ENCODE results near the gene FAM221B. TPM values are rescaled to one million over a fixed set of nuclear protein-coding genes. Genes with fewer than 3 reads are reported as not detected.

Gene FAM221B
- total and polyA plus RNA-seq, 2 donors (not counting 1 experiment from before 2014, with no cell fraction given), result not detected

DNA sequence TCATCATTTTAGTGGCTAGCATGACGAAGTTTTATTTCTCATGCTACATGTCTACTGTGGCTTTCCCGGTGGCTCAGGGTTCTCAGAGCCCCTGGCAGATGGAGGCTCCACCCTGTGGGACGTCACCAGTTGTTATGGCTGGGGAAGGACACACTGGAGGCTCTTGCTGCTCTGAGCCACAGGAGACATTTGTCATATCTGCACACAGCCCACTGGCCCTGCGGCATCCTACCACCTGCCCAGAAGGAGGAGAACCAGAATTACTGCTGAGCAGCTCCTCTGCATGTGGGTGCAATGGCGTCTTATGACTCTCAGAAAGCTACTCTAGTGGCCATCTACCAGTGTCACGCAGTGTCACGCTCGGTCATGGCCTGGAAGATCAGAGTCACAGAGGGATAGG lies 35.1 kb upstream of the FAM221B start:
- peaks cover 22% of the 10 kb centered on the region for H3K27me3 Mint-ChIP-seq
- no peak overlapping the region for H3K4me2 ChIP-seq (replicated peaks; ENCODE audit: low read depth, low read length, poor library complexity, severe bottlenecking)

DNA sequence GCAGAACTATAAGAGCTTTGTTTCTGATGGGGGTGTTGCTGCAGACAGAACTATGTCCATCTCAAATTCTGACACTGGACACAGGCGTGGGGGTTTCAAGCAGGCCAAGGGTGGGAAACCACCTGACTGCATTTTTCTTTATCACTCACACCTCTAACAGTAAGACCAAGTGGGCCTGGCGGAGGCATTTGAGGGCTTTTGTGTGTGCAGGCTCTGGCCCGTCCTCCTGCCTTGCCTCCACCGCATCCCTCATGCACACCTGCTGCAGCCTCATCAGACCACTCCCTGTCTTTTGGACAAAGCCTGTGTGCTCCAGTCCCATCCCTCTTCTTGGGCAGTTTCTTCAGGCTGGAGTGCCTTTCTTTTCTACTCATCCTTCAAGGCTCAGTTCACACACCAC lies 33.8 kb upstream of the FAM221B start:
- Histone ChIP-seq H3K9ac (ENCODE audit: low read length) (no peak overlapping the region), H4K20me1 (ENCODE audit: control insufficient read depth, insufficient read depth, low read length, poor library complexity, severe bottlenecking) (no peaks in the 10 kb centered on the region), H3K9me3 (ENCODE audit: control extremely low read depth in 1 of 3, control insufficient read depth in 2 of 3, insufficient read depth in 1 of 3, low read length in 2 of 3) (no peaks in the 10 kb centered on the region), H3K4me1 (ENCODE audit: control insufficient read depth in 2 of 2, insufficient read depth in 2 of 2, low read length in 2 of 2) (no peaks in the 10 kb centered on the region), H3K27ac (ENCODE audit: low read length in 2 of 2) (no peak overlapping the region), H3K36me3 (replicated peaks in 1 of 2; ENCODE audit: control extremely low read depth in 1 of 2, control insufficient read depth in 1 of 2, extremely low read depth in 1 of 2, insufficient read depth in 2 of 2, low read length in 1 of 2) (no peaks in the 10 kb centered on the region), H2AFZ (ENCODE audit: insufficient read depth, low read depth, low read length, poor library complexity, severe bottlenecking) (no peak overlapping the region), H3K4me2 (replicated peaks; ENCODE audit: low read depth, low read length, poor library complexity, severe bottlenecking) (no peak overlapping the region), H3K27me3 (replicated peaks in 1 of 4; ENCODE audit: control extremely low read depth in 1 of 4, control insufficient read depth in 3 of 4, insufficient read depth in 4 of 4, low read length in 3 of 4) (peaks cover 0 to 12% (median 3%) of the 10 kb centered on the region in 4 experiments), H3K79me2 (ENCODE audit: control insufficient read depth, insufficient read depth, low read length) (no peaks in the 10 kb centered on the region), H3K4me3 (ENCODE audit: control extremely low read depth in 1 of 5, extremely low read depth in 1 of 5, insufficient read depth in 1 of 5, low read depth in 2 of 5, low read length in 4 of 5) (no peak overlapping the region)
- DNase-seq (no peak), ATAC-seq (ENCODE audit: low read depth) (no peak)
- Mint-ChIP-seq H3K4me3 (no peak overlapping the region), H3K27ac (no peak overlapping the region), H3K27me3 (peaks cover 22% of the 10 kb centered on the region), H3K4me1 (no peaks in the 10 kb centered on the region), H3K9me3 (ENCODE audit: insufficient read depth) (no peaks in the 10 kb centered on the region)
- WGBS (ENCODE audit: insufficient coverage), result 90% methylated on average over 4 of the region's 4 CpGs
- CTCF ChIA-PET, result interaction anchor here (0.5 to 2.5 kb wide), 6 partner anchors 15 to 281 kb away, joined by 3 to 10 read pairs (median 4); no protein-coding TSS in a partner anchor
- POLR2A ChIA-PET, result no interaction called here
- TF ChIP-seq EZH2 (IDR thresholded peaks at IDR 0.05; ENCODE audit: borderline replicate concordance, insufficient read depth, low read depth, low read length, poor library complexity, severe bottlenecking), result no peak
- TF ChIP-seq, protein P1, sequence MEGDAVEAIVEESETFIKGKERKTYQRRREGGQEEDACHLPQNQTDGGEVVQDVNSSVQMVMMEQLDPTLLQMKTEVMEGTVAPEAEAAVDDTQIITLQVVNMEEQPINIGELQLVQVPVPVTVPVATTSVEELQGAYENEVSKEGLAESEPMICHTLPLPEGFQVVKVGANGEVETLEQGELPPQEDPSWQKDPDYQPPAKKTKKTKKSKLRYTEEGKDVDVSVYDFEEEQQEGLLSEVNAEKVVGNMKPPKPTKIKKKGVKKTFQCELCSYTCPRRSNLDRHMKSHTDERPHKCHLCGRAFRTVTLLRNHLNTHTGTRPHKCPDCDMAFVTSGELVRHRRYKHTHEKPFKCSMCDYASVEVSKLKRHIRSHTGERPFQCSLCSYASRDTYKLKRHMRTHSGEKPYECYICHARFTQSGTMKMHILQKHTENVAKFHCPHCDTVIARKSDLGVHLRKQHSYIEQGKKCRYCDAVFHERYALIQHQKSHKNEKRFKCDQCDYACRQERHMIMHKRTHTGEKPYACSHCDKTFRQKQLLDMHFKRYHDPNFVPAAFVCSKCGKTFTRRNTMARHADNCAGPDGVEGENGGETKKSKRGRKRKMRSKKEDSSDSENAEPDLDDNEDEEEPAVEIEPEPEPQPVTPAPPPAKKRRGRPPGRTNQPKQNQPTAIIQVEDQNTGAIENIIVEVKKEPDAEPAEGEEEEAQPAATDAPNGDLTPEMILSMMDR (IDR thresholded peaks at IDR 0.05), result no peak
- intact Hi-C loops (cut with micrococcal nuclease), result no loop called here

More for the DNA sequence above, 35.1 kb upstream of the FAM221B start:
- ChIA-PET CTCF (interaction anchor here (0.7 to 2.2 kb wide), 4 partner anchors 14 to 47 kb away, joined by 4 to 8 read pairs (median 4); no protein-coding TSS in a partner anchor), POLR2A (no interaction called here)
- Histone ChIP-seq H3K4me1 (ENCODE audit: control insufficient read depth in 2 of 2, insufficient read depth in 2 of 2, low read length in 2 of 2) (no peaks in the 10 kb centered on the region), H3K36me3 (replicated peaks in 1 of 2; ENCODE audit: control extremely low read depth in 1 of 2, control insufficient read depth in 1 of 2, extremely low read depth in 1 of 2, insufficient read depth in 2 of 2, low read length in 1 of 2) (no peaks in the 10 kb centered on the region), H3K9ac (ENCODE audit: low read length) (no peak overlapping the region), H3K79me2 (ENCODE audit: control insufficient read depth, insufficient read depth, low read length) (no peaks in the 10 kb centered on the region), H2AFZ (ENCODE audit: insufficient read depth, low read depth, low read length, poor library complexity, severe bottlenecking) (no peak overlapping the region), H3K27ac (ENCODE audit: low read length in 2 of 2) (no peak overlapping the region), H3K4me3 (ENCODE audit: control extremely low read depth in 1 of 5, extremely low read depth in 1 of 5, insufficient read depth in 1 of 5, low read depth in 2 of 5, low read length in 4 of 5) (no peak overlapping the region), H3K27me3 (replicated peaks in 1 of 4; ENCODE audit: control extremely low read depth in 1 of 4, control insufficient read depth in 3 of 4, insufficient read depth in 4 of 4, low read length in 3 of 4) (peaks cover 0 to 12% (median 3%) of the 10 kb centered on the region in 4 experiments), H4K20me1 (ENCODE audit: control insufficient read depth, insufficient read depth, low read length, poor library complexity, severe bottlenecking) (no peaks in the 10 kb centered on the region), H3K9me3 (ENCODE audit: control extremely low read depth in 1 of 3, control insufficient read depth in 2 of 3, insufficient read depth in 1 of 3, low read length in 2 of 3) (no peaks in the 10 kb centered on the region)
- WGBS (ENCODE audit: insufficient coverage), result 93% methylated on average over 8 of the region's 8 CpGs
- no peak for TF ChIP-seq EZH2 (IDR thresholded peaks at IDR 0.05; ENCODE audit: borderline replicate concordance, insufficient read depth, low read depth, low read length, poor library complexity, severe bottlenecking)
- TF ChIP-seq, protein P1 (IDR thresholded peaks at IDR 0.05), result no peak
- Mint-ChIP-seq H3K9me3 (ENCODE audit: insufficient read depth) (no peaks in the 10 kb centered on the region), H3K27ac (no peak overlapping the region), H3K4me1 (no peaks in the 10 kb centered on the region), H3K4me3 (no peak overlapping the region)
- ATAC-seq (ENCODE audit: low read depth) (no peak), DNase-seq (no peak)
- intact Hi-C loops (cut with micrococcal nuclease), result no loop called here

Data from B cell (primary cell).